GM12878 (cell line): ENCODE measurements around the gene TICRR. TPM values are rescaled to one million over a fixed set of nuclear protein-coding genes. Genes with fewer than 3 reads are reported as not detected.

Source experiments
- ATAC-seq: fragments of 200-7000 bp; cut with Tn5 transposase; 3 replicates; pipeline ENCODE4 v1.9.1; 2020; ENCODE audit warnings: mild to moderate bottlenecking, moderate library complexity
- BruUV-seq: library from RNA; stranded (reverse); fragments of 400-500 nt; replicated peaks from 2 replicates; lab custom pipeline; 2021; lab: Mats Ljungman, UMichigan
- CTCF ChIA-PET: fragments of 300-600 bp; sonication (Branson Sonifier 250); formaldehyde crosslinking; extraction: SDS; loops from one replicate; lab custom pipeline; 2021; ENCODE audit warnings: inconsistent platforms; lab: Yijun Ruan, JAX
- POLR2A ChIA-PET: fragments of 350-600 bp; formaldehyde crosslinking; extraction: SDS; loops from one replicate; lab custom pipeline; 2021; ENCODE audit warnings: inconsistent platforms; lab: Charles Lee
- RAD21 ChIA-PET: fragments of 300-600 bp; sonication (Branson Sonifier 250); formaldehyde crosslinking; loops from one replicate; lab custom pipeline; 2023; ENCODE audit warnings: antibody characterized with exemption; ENCODE audit not compliant: unreplicated experiment; lab: Charles Lee
- SMC1A ChIA-PET: fragments of 300-600 bp; sonication (Branson Sonifier 250); formaldehyde crosslinking; loops from one replicate; lab custom pipeline; 2023; ENCODE audit not compliant: unreplicated experiment, uncharacterized antibody; lab: Charles Lee
- DNase-seq: peaks from one replicate; pipeline ENCODE4 v3.0.0-alpha.2; 2011; ENCODE audit warnings: low read depth, low spot score
- FAIRE-seq: peaks from 3 replicates; lab custom pipeline; 2011; peaks lifted over from hg19 to GRCh38; lab: Jason Lieb, UNC
- H2AFZ ChIP-seq: 2 replicates; pipeline ENCODE4 v1.6.0; 2011; ENCODE audit warnings: low read depth, low read length, control low read depth; ENCODE audit not compliant: control insufficient read depth
- H3K27ac ChIP-seq: 2 replicates; pipeline ENCODE4 v1.5.1; 2011; ENCODE audit warnings: control low read depth; ENCODE audit not compliant: control insufficient read depth, insufficient read depth
- H3K27me3 ChIP-seq, 2 experiments: replicated peaks in 1 of 2; 2 replicates each; pipeline versions ENCODE4 v1.6.0 to v1.6.1; 2011; ENCODE audit warnings: low read length in 1 of 2; ENCODE audit not compliant: control insufficient read depth in 2 of 2, insufficient read depth in 2 of 2
- H3K36me3 ChIP-seq, 2 experiments: 2 replicates each; pipeline ENCODE4 v1.5.1; 2011; ENCODE audit warnings: low read length in 1 of 2; ENCODE audit not compliant: control insufficient read depth in 2 of 2, insufficient read depth in 2 of 2
- H3K4me1 ChIP-seq: 2 replicates; pipeline ENCODE4 v1.6.1; 2011; ENCODE audit warnings: mild to moderate bottlenecking, low read length, moderate library complexity, mixed read lengths; ENCODE audit not compliant: control insufficient read depth, insufficient read depth
- H3K4me2 ChIP-seq: 2 replicates; pipeline ENCODE4 v1.6.0; 2011; ENCODE audit warnings: control low read depth; ENCODE audit not compliant: control insufficient read depth, insufficient read depth
- H3K4me3 ChIP-seq: fragments of 200-600 bp; sonication (generic); 2 replicates; pipeline ENCODE4 v1.5.1; 2016
- H3K79me2 ChIP-seq: 2 replicates; pipeline ENCODE4 v1.6.0; 2011; ENCODE audit warnings: low read length; ENCODE audit not compliant: control insufficient read depth, insufficient read depth
- H3K9ac ChIP-seq: 2 replicates; pipeline ENCODE4 v1.8.0; 2011; ENCODE audit warnings: low read length, control low read depth, mixed read lengths; ENCODE audit not compliant: control insufficient read depth, insufficient read depth
- H3K9me3 ChIP-seq: replicated peaks from 3 replicates; pipeline ENCODE4 v1.5.1; 2011; ENCODE audit warnings: mild to moderate bottlenecking, low read length; ENCODE audit not compliant: control insufficient read depth, insufficient read depth
- H4K20me1 ChIP-seq: 2 replicates; pipeline ENCODE4 v1.6.0; 2011; ENCODE audit not compliant: control insufficient read depth, insufficient read depth
- CBX3 ChIP-seq: fragments of 200-600 bp; sonication (generic); IDR thresholded peaks from 2 replicates; pipeline ENCODE4 v1.6.1; 2016; ENCODE audit warnings: low read depth, borderline replicate concordance
- JUNB ChIP-seq: IDR thresholded peaks from 2 replicates; pipeline ENCODE4 v1.6.1; 2016; ENCODE audit warnings: antibody characterized with exemption, mild to moderate bottlenecking
- JUND ChIP-seq: IDR thresholded peaks from 2 replicates; pipeline ENCODE4 v1.6.1; 2012; ENCODE audit warnings: low read depth, mild to moderate bottlenecking, low read length, improper control_type of control experiment, moderate library complexity
- MTA3 ChIP-seq: IDR thresholded peaks from 2 replicates; pipeline ENCODE4 v1.6.1; 2012; ENCODE audit warnings: low read length, inconsistent platforms, borderline replicate concordance
- NFYB ChIP-seq: IDR thresholded peaks from 2 replicates; pipeline ENCODE4 v1.6.1; 2011; ENCODE audit warnings: low read depth, mild to moderate bottlenecking, low read length, improper control_type of control experiment, moderate library complexity; ENCODE audit not compliant: insufficient read depth
- SRF ChIP-seq, 2 experiments: IDR thresholded peaks; 2 replicates each; pipeline ENCODE4 v1.6.1; 2011; ENCODE audit warnings: low read depth in 2 of 2, low read length in 2 of 2, mild to moderate bottlenecking in 1 of 2, moderate library complexity in 1 of 2
- ZBTB40 ChIP-seq: fragments of 450-650 bp; IDR thresholded peaks from 2 replicates; pipeline ENCODE4 v1.6.1; 2016; ENCODE audit warnings: mild to moderate bottlenecking, moderate library complexity, borderline replicate concordance
- whole genome bisulfite sequencing: methylation state at CpG from one replicate; pipeline ENCODE4 v1.1.6; 2016; ENCODE audit warnings: low lambda C conversion rate; ENCODE audit not compliant: insufficient replicate concordance, insufficient coverage; ENCODE audit errors: missing lambda C conversion rate; 5-methylcytosine and 5-hydroxymethylcytosine counted together
- in situ Hi-C: fragments of 300-500 bp; cut with MboI; formaldehyde crosslinking; loops from 9 replicates; pipeline ENCODE4 v1.14.3; 2018; ENCODE audit warnings: mixed read lengths
- intact Hi-C: fragments of 100-400 bp; cut with micrococcal nuclease; formaldehyde crosslinking; loops from one replicate; pipeline ENCODE4 v1.14.2; 2022; ENCODE audit not compliant: unreplicated experiment
- polyA plus RNA-seq, 11 experiments: library from polyadenylated mRNA; depleted of rRNA in 4 of 11; unstranded in 6 of 11; stranded (reverse) in 5 of 11; fragments of >200 nt; fragmentation: Nextera tagmentation in 4 of 11; fragmentation: Illumina TruSeq in 1 of 11; extraction: Ambion mirVana in 4 of 11; extraction: Trizol in 1 of 11; gene quantifications; 1 replicate in 1 of 11; 2 replicates in 10 of 11; pipeline versions ENCODE4 v1.2.1 to v1.2.3, GENCODE V29; 2011 to 2016; ENCODE audit warnings: inconsistent platforms in 2 of 11, missing spikeins in 2 of 11, low read depth in 1 of 11
- total RNA-seq, 4 experiments: library from RNA; depleted of rRNA in 3 of 4; stranded (reverse); fragments of >200 nt in 3 of 4; fragmentation: Illumina TruSeq in 1 of 4; extraction: Trizol in 1 of 4; gene quantifications; 2 replicates each; pipeline versions ENCODE4 v1.2.1 to v1.2.3, GENCODE V29; 2013 to 2021
- TF ChIP-seq, protein P1 (sequence below): fragments of 450-650 bp; IDR thresholded peaks from 2 replicates; pipeline ENCODE4 v1.6.1; 2017; ENCODE audit warnings: antibody characterized with exemption, mild to moderate bottlenecking, moderate library complexity

The TICRR gene
- total and polyA plus RNA-seq, 10 of the 15 experiments (the other 5 are each of a cell fraction or from before 2014, with no cell fraction given): 0.58 to 21.5 (median 11.5) TPM

DNA sequence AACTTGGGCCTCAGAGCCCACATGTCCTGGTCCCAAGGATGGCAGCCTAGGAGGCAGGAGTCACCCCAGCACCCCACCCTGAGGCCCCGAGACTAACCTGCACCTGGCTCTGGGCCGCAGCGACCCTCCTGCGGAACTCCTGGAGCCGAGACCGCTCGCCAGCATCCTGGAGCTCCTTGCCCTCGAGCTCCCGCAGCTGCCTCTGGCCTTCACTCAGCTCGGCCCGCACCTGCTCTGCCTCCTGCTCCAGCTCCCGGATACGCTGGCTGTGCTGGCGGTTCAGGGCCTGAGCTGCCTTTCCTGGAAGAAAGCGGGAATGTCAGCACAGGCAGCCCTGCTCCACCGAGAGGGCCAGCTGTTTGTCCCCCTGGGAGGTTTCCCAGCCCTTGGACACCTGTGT, 66.8 kb downstream of the TICRR start (continued):
- TF ChIP-seq ZBTB40 (no peak), SRF (IDR thresholded peaks at IDR 0.05; ENCODE audit: low read depth in 2 of 2, low read length in 2 of 2) (no peak), CBX3 (no peak), JUNB (no peak), NFYB (no peak)
- TF ChIP-seq, all 136 proteins: peak for 0

- WGBS: 57% methylated on average over 8 of the region's 8 CpGs
These were observed 70.4 kb downstream of the TICRR start for GRCh38 chr15:89645680-89646079.

More at GRCh38 chr15:89645680-89646079, 70.4 kb downstream of the TICRR start:
- Histone ChIP-seq H3K27ac (no peak overlapping the region), H3K36me3 (no peaks in the 10 kb centered on the region), H3K79me2 (no peaks in the 10 kb centered on the region), H3K9ac (no peak overlapping the region), H2AFZ (no peak overlapping the region), H3K4me2 (no peak overlapping the region), H4K20me1 (no peaks in the 10 kb centered on the region)
- FAIRE-seq (no peak), ATAC-seq (no peak), DNase-seq (no peak)
- RAD21 ChIA-PET: no interaction called here
- CTCF ChIA-PET: interaction anchor here (0.8 to 1.6 kb wide), 2 partner anchors 62 to 93 kb away, joined by 3 read pairs; no protein-coding TSS in a partner anchor
- no TSS peak for BruUV-seq
- in situ Hi-C loops: no loop called here
- SMC1A ChIA-PET: no interaction called here
- TF ChIP-seq MTA3: no peak
- TF ChIP-seq, protein P1, sequence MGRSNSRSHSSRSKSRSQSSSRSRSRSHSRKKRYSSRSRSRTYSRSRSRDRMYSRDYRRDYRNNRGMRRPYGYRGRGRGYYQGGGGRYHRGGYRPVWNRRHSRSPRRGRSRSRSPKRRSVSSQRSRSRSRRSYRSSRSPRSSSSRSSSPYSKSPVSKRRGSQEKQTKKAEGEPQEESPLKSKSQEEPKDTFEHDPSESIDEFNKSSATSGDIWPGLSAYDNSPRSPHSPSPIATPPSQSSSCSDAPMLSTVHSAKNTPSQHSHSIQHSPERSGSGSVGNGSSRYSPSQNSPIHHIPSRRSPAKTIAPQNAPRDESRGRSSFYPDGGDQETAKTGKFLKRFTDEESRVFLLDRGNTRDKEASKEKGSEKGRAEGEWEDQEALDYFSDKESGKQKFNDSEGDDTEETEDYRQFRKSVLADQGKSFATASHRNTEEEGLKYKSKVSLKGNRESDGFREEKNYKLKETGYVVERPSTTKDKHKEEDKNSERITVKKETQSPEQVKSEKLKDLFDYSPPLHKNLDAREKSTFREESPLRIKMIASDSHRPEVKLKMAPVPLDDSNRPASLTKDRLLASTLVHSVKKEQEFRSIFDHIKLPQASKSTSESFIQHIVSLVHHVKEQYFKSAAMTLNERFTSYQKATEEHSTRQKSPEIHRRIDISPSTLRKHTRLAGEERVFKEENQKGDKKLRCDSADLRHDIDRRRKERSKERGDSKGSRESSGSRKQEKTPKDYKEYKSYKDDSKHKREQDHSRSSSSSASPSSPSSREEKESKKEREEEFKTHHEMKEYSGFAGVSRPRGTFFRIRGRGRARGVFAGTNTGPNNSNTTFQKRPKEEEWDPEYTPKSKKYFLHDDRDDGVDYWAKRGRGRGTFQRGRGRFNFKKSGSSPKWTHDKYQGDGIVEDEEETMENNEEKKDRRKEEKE: no peak
- TF ChIP-seq JUND: no peak
- TF ChIP-seq, all 136 proteins: peak for 0
- Histone ChIP-seq H3K4me3 (no peak overlapping the region), H3K9me3 (no peaks in the 10 kb centered on the region), H3K4me1 (no peaks in the 10 kb centered on the region), H3K27me3 (no peaks in the 10 kb centered on the region)
- intact Hi-C loops: no loop called here
- POLR2A ChIA-PET: interaction anchor here (1.1 kb wide), 1 partner anchor 36 kb away, joined by 4 read pairs; no protein-coding TSS in a partner anchor
